ENCODE results near the gene COG3. TPM values are rescaled to one million over a fixed set of nuclear protein-coding genes. Genes with fewer than 3 reads are reported as not detected.
A peak's percentile ranks its signal among the peaks of the same experiment; 100 is the strongest.
"Not testable (repeated sequence)": the region's sequence is repeated elsewhere in the genome, so short reads cannot be mapped to it uniquely, and the experiment has no call there.

The COG3 gene
- total RNA-seq, result 33.4 and 34.5 TPM in 2 replicates

- DNase-seq, result peak; percentile 98
Measured at GRCh38 chr13:45464687-45465453, at the start of gene COG3. COG3 (plus strand) TSS chr13:45464939; CDS start chr13:45465037, 98 bp downstream.

- no peak for DNase-seq
Measured at GRCh38 chr13:45415112-45415511, 49.6 kb upstream of the COG3 start.

GRCh38 chr13:45416516-45417128, 48.1 kb upstream of the COG3 start:
- peak; percentile 44 for DNase-seq

- peak; percentile 96 for DNase-seq
Measured at GRCh38 chr13:45417790-45418534, 46.8 kb upstream of the COG3 start, which contains the start of gene SLC25A30. SLC25A30 (minus strand) TSS chr13:45418373; CDS start chr13:45411425, 6,948 bp downstream.

- not testable (repeated sequence) for DNase-seq
Measured at GRCh38 chr13:45419389-45419788, 45.4 kb upstream of the COG3 start.

- no peak for DNase-seq
Measured at GRCh38 chr13:45419945-45420344, 44.8 kb upstream of the COG3 start.

- no peak for DNase-seq
Measured at GRCh38 chr13:45422731-45423292, 41.9 kb upstream of the COG3 start.

GRCh38 chr13:45426056-45426841, 38.5 kb upstream of the COG3 start:
- not testable (repeated sequence) for DNase-seq

GRCh38 chr13:45432737-45433380, 31.9 kb upstream of the COG3 start:
- DNase-seq, result no peak

GRCh38 chr13:45433381-45433790, 31.4 kb upstream of the COG3 start:
- DNase-seq, result no peak

- no peak for DNase-seq
Measured at GRCh38 chr13:45434556-45435371, 30.0 kb upstream of the COG3 start.

- no peak for DNase-seq
Measured at GRCh38 chr13:45436332-45436731, 28.4 kb upstream of the COG3 start.

- no peak for DNase-seq
Measured at GRCh38 chr13:45436953-45437352, 27.8 kb upstream of the COG3 start.

GRCh38 chr13:45437947-45438346, 26.8 kb upstream of the COG3 start:
- no peak for DNase-seq

- DNase-seq, result no peak
Measured at GRCh38 chr13:45439008-45439407, 25.7 kb upstream of the COG3 start.

- DNase-seq, result no peak
Measured at GRCh38 chr13:45439781-45440462, 24.8 kb upstream of the COG3 start.

- peak; percentile 50 for DNase-seq
Measured at GRCh38 chr13:45441633-45442032, 23.1 kb upstream of the COG3 start.

- no peak for DNase-seq
Measured at GRCh38 chr13:45445053-45445452, 19.7 kb upstream of the COG3 start.

GRCh38 chr13:45446181-45446580, 18.6 kb upstream of the COG3 start:
- DNase-seq, result no peak

- no peak for DNase-seq
Measured at GRCh38 chr13:45447050-45447661, 17.6 kb upstream of the COG3 start.

Data from dermis blood vessel endothelial cell (primary cell).